HG03354 (cell line): ENCODE results near the gene HIGD1B.

Source experiments
- ATAC-seq: cut with Tn5 transposase; IDR thresholded peaks from one replicate; pipeline ENCODE4 v1.9.1; 2021; ENCODE audit warnings: mild to moderate bottlenecking; ENCODE audit not compliant: unreplicated experiment, poor library complexity, severe bottlenecking

HIGD1B gene

DNA sequence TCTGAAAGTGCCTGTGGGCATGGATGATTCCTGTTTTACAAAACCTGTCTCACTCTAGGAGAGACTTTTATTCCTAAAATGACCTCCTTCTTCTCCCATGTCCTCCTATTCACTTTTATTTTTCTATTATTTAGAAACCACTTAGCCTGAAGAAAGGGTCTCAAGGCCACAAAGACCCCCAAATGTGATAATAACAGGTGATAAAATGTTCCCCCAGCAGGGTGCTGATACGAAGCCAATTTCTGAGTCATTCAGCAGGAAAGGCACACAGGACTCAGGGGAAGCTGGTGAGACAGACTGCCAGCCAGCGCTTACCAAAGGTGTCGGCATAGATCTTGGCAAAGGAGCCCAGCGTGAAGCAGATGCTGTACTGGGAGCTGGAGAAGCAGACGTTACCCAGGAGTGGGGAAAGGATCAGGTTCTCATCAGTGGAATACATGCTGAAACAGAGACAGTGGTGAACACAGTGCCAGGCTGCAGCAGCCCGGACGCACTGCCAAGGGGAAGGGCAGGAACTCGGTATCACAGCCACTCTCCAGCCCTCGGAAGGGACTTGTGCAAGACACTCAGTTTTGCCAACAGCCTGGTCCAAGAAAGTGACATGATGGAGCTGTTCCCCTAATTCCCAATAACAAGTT lies 24.6 kb downstream of the HIGD1B start:
- no peak for ATAC-seq

DNA sequence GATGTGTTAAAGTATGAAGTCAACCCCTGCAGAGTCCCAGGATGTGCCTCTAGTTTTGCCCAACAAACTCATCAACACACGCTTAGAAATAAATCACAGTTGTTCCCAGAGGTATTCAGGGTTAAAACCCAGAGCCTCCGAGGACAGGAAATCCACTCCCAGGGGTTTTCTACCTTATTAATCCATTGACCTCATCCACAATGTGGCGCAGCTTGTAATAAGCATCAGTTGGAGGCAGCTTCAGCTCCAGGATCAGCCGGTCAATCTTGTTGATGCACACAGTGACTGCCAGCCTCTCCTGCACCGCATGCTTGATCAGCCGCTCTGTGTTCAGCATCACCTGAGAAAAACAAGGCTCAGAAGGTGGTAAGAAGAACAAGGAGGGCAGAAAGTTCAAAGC lies 28.1 kb downstream of the HIGD1B start:
- ATAC-seq: no peak

DNA sequence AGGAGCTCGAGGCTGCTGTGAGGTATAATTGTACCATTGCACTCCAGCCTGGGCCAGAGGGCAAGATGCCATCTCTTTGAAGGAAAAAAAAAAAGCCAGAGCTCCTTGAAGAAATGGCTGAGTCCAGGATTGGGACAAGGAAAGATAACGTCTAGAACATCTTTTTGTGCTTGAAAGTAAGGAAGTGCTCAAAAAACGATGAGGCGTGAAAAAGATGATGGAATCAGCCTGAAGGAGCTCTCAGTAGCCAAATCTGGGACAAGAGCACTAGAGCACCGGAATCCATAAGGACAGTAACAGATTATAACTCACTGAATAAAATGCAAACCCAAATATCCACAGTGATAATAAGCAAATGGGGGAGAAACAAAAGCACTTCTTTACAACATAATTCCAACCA lies 29.4 kb downstream of the HIGD1B start:
- no peak for ATAC-seq

DNA sequence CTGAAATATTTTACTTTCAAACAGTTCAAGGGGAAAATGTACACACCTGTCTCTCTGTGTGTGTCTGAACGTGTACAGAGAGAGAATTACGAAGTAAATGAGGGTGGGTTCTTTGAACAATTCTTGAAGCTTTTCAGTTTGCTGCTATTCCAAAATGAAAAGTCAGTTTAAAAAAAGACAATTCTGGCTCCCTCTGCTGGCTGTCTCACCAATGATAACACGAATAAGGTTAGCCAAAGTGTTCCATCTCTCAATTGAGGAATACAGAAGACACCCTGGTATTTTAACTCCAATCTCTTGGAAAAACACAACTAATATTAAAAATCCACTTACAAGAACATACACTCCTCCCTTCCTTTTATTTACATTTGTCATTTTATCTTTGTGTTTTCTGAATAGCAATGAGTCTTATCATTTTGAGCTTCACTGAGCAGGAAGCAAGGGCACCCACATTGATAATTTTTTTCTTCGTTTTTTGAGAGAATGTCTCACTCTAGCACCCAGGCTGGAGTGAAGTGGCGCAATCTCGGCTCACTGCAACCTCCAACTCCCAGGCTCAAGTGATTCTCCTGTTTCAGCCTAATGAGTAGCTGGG lies 31.0 kb downstream of the HIGD1B start:
- ATAC-seq: no peak

DNA sequence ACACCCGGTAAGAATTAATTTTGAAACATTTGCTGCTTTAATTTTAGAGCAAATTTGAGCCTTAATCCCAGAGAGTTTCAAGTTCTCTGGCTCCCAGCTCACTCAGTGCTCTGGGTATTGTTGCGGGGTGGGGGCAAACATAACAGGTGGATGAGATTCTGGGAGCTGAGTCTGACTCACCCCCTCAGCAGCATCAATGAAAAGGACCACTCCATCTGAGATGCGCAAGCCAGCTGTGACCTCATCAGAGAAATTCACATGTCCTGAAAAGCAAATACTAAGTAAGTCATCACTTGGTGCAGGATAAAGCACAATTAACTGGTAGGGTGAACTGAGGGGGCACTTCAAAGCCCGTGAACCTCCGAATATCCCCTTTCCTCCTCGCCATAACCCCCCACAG lies 31.7 kb downstream of the HIGD1B start:
- no peak for ATAC-seq

DNA sequence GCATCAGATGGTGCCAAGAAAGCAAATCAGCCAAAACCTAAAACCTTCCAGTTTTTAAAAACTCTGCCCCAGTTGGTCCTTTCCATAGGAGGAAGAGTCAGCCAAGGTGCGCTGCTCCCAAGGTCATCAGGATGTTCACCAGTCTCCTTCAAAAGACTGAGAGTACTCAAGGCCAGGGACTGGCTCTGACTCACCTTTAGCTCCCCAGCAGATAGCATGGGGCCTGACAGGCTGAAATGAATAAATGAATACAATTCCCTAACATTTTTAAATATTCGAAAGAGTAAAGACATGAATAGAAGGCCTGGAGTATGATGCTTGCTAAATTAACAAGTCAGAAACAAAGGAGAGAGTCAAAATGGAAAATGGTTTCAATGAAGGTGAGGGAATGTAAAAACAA lies 32.4 kb downstream of the HIGD1B start:
- no peak for ATAC-seq

DNA sequence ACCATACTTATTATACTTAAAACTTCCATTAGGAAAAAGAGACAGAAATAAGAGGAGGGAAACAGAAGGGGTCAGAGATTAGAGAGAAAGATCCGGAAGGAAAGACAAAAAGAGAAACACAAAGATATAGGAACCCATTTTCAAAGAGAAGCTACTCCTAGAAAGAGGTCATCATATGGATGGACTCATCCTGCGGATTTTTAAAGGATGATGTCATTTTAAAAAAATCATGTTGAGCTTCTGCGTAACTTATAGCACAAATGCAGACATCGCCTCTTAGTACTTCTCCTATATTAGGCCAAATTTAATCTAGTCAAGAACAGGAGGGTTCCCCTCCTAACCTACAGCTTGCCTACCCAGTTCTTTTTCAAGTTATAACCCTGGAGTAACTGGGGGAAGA lies 33.5 kb downstream of the HIGD1B start:
- ATAC-seq: no peak

DNA sequence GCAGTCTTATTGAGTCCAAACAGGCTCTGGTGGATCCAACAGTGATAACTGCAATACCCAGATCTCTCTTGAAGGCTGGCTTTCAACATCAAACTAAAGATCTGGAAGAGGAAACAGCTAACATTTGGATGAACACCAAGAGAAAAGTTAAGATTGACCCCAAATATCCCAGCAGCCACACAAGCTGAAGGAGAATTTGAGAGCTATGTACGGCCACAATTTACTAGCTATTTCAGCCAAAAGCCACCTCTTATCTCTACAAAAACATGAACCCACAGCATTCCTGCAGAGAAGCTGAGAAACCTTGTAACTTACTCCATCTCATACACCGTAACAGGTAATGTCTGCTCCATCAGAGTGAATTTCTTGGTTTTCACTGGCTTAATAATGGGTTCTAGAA lies 37.3 kb downstream of the HIGD1B start:
- no peak for ATAC-seq

DNA sequence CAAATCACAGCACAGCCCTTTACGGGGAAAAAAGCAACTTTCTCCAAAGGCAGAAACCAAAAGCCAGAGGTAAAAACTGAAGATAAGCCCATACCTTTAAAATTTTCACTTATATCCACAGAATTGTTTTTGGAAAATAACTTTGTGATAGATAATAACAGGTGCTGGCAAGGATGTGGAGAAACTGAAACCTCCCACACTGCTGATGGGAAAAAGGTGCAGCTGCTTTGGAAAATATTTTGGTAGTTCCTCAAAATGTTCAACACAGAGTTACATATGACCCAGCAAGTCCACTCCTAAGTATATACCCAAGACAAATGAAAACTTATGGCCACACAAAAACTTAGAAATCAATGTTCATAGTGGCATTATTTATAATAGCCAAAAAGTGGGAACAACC lies 39.3 kb downstream of the HIGD1B start:
- ATAC-seq: no peak

DNA sequence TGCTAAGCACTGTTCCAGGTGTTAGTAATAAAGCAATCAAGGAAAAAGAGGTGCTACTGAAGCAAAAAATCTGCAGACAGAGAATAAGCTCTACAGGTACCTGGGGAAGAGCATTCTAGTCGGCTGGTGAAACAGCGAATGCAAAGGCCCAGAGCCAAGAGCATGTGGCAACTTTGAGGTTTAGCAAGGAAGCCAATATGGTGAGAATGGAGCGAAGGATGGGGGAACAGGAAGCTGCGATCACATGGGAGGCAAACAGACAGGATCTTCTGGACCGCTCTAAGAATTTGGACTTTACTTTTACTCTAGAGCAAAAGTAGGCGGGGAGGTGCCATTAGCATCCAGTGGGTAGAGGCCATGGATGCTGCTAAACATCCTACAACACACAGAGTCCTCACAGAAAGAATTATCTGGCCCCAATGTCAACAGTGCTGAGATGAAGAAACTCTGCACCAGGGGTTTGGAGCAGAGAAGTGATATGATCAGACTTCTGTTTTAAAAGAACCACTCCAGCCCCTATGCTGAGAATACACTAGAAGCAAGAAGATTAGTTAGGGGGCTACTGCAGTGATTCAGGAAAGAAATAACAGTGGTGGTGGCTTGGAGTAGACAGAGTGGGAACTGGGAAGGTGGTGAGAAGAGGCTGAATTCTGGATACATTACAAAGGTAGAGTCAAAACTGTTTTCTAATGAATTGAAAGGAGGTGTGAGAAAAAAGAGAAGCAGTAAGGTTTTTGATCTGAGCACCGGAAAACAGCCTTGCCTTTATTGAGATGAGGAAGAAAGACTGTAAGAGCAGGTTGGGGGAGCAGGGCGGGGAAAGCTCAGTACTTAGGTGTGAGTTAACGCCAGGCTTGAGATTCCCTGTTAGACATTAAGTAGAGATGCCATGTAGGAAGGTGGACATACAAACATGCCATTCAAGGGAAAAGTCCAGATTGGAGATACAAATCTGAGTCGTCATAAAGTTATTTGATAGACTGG lies 40.6 kb downstream of the HIGD1B start:
- ATAC-seq: no peak

DNA sequence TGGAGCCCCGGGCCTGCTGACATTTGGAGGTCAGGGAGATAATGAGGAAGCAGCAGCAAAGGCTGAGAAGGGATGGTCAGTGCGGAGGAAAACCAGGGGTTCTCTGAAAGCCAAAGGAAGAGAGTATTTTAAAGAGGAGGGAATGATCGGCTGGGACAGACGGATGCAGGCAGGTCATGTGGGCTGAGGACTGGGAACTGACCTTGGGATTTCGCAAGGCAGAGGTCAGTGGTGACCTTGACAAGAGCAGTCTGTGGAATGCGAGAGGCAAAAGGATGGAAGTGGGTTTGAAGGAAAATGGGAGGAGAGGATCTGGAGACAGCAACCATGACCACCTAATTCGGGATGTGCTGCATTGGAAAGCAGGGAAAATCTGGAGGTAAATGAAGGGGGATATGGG lies 41.3 kb downstream of the HIGD1B start:
- ATAC-seq: no peak

DNA sequence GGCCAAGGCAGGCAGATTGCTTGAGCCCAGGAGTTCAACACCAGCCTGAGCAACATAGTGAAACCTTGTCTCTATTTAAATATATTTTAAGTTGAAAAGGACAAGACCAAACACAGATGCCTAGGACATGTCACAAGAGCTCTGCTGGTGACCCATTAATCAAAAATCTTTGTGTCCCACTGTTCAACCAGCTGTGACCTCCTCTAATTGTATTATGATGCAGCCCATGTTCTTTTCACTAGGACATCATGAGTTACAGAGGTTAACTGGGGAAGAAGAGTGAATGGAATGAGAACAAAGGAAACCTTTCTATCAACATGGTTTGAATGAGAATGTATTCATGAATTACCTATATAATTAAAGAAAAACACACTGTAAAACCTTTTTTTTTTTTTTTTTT lies 44.6 kb downstream of the HIGD1B start:
- no peak for ATAC-seq

DNA sequence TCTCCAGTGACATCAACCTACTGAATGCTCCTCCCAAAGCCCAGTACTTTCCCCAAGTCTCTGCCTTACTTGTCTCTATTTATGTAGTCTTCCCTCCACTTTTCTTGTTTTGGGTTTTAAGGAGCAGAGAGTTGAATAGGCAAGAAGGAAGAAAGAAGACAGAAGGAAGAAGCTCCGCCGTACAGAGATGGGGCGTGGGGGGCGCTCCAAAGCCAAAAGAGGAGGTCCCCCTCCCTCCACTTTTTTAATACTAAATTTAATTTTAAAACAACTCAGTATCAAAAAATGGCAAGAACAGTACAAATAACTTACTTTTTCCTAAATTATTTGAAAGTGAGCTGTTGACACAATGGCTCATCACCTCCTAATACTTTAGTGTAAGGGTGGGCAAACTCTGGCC lies 47.0 kb downstream of the HIGD1B start:
- ATAC-seq: no peak

DNA sequence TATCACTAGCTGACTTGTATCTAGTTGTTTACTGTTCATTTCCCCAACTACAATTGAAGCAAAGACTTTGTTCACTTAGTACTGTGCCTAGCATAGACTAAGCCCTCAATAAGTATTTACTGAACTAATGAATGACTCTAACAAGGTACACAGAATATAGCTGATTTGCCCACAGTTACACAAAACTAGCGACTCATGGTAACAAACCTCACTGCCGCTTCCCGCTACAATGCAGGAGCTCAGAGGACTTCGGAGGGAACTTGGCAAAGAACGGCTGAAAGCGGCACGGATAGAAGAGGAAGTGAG lies 51.0 kb downstream of the HIGD1B start:
- no peak for ATAC-seq

DNA sequence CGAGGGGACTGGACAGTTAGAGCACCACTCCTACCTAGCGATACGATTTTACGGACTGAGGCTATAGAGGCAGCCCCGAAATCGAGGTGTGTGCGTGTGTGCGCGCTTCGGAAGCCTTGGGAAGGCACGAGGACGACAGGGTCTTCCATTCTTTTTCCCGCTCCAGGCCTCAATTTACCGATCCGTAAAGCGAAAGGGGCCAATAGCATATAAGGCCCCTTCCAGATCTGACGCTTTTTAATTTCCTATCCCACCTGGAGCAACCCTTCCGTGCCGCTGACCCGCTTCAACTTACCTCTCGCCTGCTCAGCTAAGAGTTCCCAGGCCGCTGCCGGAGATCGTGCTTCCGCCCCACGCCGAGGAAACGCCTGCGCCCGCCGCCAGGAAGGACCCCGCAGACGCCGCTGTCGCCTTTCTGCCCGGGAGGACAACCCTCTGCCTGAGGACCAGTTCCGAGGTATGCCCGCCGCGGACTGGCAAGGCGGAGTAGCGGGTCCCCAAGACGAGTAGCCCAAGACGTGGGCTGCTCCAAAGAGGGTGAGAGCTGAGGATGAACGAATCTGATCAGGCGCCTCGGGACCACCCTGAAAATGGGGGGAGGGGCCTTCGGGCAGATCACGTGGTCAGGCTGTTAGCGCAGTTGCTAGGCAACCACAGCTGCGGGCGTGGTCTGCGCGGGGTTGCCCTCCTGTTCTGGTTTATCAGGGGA lies 51.5 kb downstream of the HIGD1B start, which contains the start of gene EFTUD2:
Gene EFTUD2, minus strand, starts transcription at position 372 of the 709 bp plus-strand sequence. CDS start 4,924 bp downstream, outside the sequence.
- ATAC-seq: peak; percentile 83
